ENCODE results near the gene PIK3C2G. TPM values are rescaled to one million over a fixed set of nuclear protein-coding genes. Genes with fewer than 3 reads are reported as not detected.

The PIK3C2G gene
- total RNA-seq, 1 donor from 2014 or later = 26.0 TPM

GRCh38 chr12:18482601-18483120, 221.3 kb downstream of the PIK3C2G start:
- no peak for TF ChIP-seq CTCF (IDR thresholded peaks at IDR 0.05; ENCODE audit: unreplicated experiment)
- H3K27me3 Mint-ChIP-seq = peaks cover 4% of the 10 kb centered on the region
- H3K36me3 Mint-ChIP-seq (ENCODE audit: insufficient read depth) = no peaks in the 10 kb centered on the region
- no peak overlapping the region for H3K4me3 Mint-ChIP-seq (ENCODE audit: low read depth)
- H3K27ac Mint-ChIP-seq = no peak overlapping the region
- H3K4me1 Mint-ChIP-seq (ENCODE audit: low read depth) = peaks cover 14% of the 10 kb centered on the region
- H3K9me3 Mint-ChIP-seq (ENCODE audit: low read depth) = no peaks in the 10 kb centered on the region
- DNase-seq (ENCODE audit: low spot score, unreplicated experiment) = no peak

GRCh38 chr12:18483698-18484325, 222.5 kb downstream of the PIK3C2G start:
- no peak overlapping the region for H3K4me3 Mint-ChIP-seq (ENCODE audit: low read depth)
- H3K9me3 Mint-ChIP-seq (ENCODE audit: low read depth) = no peaks in the 10 kb centered on the region
- no peak overlapping the region for H3K27ac Mint-ChIP-seq
- TF ChIP-seq CTCF (IDR thresholded peaks at IDR 0.05; ENCODE audit: unreplicated experiment) = no peak
- peaks cover 25% of the 10 kb centered on the region for H3K4me1 Mint-ChIP-seq (ENCODE audit: low read depth)
- no peak for DNase-seq (ENCODE audit: low spot score, unreplicated experiment)
- no peaks in the 10 kb centered on the region for H3K36me3 Mint-ChIP-seq (ENCODE audit: insufficient read depth)
- H3K27me3 Mint-ChIP-seq = peaks cover 4% of the 10 kb centered on the region

GRCh38 chr12:18486036-18486435, 224.7 kb downstream of the PIK3C2G start:
- no peak overlapping the region for H3K4me3 Mint-ChIP-seq (ENCODE audit: low read depth)
- no peak for DNase-seq (ENCODE audit: low spot score, unreplicated experiment)
- TF ChIP-seq CTCF (IDR thresholded peaks at IDR 0.05; ENCODE audit: unreplicated experiment) = no peak
- no peaks in the 10 kb centered on the region for H3K27me3 Mint-ChIP-seq
- H3K4me1 Mint-ChIP-seq (ENCODE audit: low read depth) = peaks cover 39% of the 10 kb centered on the region
- no peaks in the 10 kb centered on the region for H3K9me3 Mint-ChIP-seq (ENCODE audit: low read depth)
- no peaks in the 10 kb centered on the region for H3K36me3 Mint-ChIP-seq (ENCODE audit: insufficient read depth)
- H3K27ac Mint-ChIP-seq = no peak overlapping the region

- no peak overlapping the region for H3K27ac Mint-ChIP-seq
- no peak overlapping the region for H3K4me3 Mint-ChIP-seq (ENCODE audit: low read depth)
- TF ChIP-seq CTCF (IDR thresholded peaks at IDR 0.05; ENCODE audit: unreplicated experiment) = no peak
- no peaks in the 10 kb centered on the region for H3K27me3 Mint-ChIP-seq
- H3K4me1 Mint-ChIP-seq (ENCODE audit: low read depth) = peaks cover 39% of the 10 kb centered on the region
- no peaks in the 10 kb centered on the region for H3K9me3 Mint-ChIP-seq (ENCODE audit: low read depth)
- DNase-seq (ENCODE audit: low spot score, unreplicated experiment) = no peak
- peaks cover 4% of the 10 kb centered on the region for H3K36me3 Mint-ChIP-seq (ENCODE audit: insufficient read depth)
These were observed 226.2 kb downstream of the PIK3C2G start for GRCh38 chr12:18487509-18487908.

GRCh38 chr12:18492372-18493025, 231.2 kb downstream of the PIK3C2G start:
- TF ChIP-seq CTCF (IDR thresholded peaks at IDR 0.05; ENCODE audit: unreplicated experiment) = no peak
- H3K27ac Mint-ChIP-seq = no peak overlapping the region
- H3K36me3 Mint-ChIP-seq (ENCODE audit: insufficient read depth) = peaks cover 10% of the 10 kb centered on the region
- H3K9me3 Mint-ChIP-seq (ENCODE audit: low read depth) = no peaks in the 10 kb centered on the region
- peaks cover 27% of the 10 kb centered on the region for H3K4me1 Mint-ChIP-seq (ENCODE audit: low read depth)
- no peaks in the 10 kb centered on the region for H3K27me3 Mint-ChIP-seq
- no peak for DNase-seq (ENCODE audit: low spot score, unreplicated experiment)
- no peak overlapping the region for H3K4me3 Mint-ChIP-seq (ENCODE audit: low read depth)
